Measurements from ENCODE around the gene THUMPD3.

The THUMPD3 gene

DNA sequence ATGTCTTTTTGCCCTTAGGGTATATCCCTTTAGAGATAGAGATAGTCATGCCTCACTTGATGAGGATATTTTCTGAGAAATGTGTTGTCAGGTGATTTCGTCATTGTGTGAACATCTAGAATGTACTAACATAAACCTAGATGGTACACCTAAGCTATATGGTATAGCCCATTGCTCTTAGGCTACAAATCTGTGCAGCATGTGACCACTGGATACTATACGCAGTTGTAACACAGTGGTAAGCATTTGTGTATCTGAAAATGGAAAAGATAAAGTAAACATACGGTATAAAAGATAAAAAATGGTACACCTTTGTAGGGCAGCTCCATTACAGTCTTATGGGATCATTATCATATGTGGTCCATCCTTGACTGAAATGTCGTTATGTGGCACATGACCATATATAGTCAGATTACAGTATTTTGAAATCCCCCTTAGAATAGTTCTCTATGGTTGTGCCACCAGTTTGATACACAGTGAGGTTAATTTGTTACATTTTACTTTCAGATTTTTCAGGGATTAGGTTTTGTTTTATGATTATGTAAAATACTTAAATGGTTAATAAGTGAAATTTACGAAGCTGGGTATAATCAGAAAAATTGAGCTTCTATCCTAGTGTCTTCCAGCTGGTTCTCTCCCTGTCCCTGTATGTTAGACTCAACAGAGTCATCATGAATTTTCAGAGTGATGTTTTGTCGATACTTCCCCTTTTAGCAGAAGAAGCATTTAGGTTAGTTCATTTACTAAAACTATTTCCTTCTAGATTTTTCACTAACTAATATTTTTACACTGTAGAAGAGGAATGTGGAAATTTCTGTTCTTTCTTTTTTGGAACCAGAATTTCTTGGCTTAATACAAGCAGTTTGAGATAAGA, 47.4 kb downstream of the THUMPD3 start:
- ATAC-seq, result no peak
- no peak for TF ChIP-seq ZNF565 (CRISPR knock-in tag; conservative IDR thresholded peaks at IDR 0.05; ENCODE audit: low read depth)
- no peak for TF ChIP-seq SNAI2 (CRISPR knock-in tag; IDR thresholded peaks at IDR 0.05)
- no peak for TF ChIP-seq ARNTL (CRISPR knock-in tag; IDR thresholded peaks at IDR 0.05; ENCODE audit: borderline replicate concordance, low read depth)

DNA sequence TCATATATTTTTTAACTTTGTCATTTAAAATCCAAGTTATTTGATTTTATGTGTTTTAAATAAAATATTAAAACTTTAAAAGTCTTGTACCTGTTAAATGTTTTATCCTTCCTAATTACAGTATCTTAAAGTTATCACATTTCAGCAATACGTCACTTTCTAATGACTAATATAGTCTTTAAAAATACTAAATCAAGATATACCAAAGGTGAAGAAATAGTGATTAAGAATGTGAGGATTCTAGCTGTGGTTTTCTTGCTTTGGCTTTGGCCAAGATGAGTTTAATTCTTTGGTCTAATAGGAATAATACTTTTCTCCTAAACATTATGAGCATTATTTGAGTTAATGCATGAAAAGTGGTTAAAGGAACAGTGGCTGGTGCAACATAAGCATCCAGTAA, 48.4 kb downstream of the THUMPD3 start:
- ATAC-seq, result no peak
- TF ChIP-seq, protein P1, sequence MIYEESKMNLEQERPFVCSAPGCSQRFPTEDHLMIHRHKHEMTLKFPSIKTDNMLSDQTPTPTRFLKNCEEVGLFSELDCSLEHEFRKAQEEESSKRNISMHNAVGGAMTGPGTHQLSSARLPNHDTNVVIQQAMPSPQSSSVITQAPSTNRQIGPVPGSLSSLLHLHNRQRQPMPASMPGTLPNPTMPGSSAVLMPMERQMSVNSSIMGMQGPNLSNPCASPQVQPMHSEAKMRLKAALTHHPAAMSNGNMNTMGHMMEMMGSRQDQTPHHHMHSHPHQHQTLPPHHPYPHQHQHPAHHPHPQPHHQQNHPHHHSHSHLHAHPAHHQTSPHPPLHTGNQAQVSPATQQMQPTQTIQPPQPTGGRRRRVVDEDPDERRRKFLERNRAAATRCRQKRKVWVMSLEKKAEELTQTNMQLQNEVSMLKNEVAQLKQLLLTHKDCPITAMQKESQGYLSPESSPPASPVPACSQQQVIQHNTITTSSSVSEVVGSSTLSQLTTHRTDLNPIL (CRISPR knock-in tag; IDR thresholded peaks at IDR 0.05; ENCODE audit: low read depth), result no peak
- no peak for TF ChIP-seq ZFP3 (CRISPR knock-in tag; IDR thresholded peaks at IDR 0.05)
- TF ChIP-seq, protein P2, sequence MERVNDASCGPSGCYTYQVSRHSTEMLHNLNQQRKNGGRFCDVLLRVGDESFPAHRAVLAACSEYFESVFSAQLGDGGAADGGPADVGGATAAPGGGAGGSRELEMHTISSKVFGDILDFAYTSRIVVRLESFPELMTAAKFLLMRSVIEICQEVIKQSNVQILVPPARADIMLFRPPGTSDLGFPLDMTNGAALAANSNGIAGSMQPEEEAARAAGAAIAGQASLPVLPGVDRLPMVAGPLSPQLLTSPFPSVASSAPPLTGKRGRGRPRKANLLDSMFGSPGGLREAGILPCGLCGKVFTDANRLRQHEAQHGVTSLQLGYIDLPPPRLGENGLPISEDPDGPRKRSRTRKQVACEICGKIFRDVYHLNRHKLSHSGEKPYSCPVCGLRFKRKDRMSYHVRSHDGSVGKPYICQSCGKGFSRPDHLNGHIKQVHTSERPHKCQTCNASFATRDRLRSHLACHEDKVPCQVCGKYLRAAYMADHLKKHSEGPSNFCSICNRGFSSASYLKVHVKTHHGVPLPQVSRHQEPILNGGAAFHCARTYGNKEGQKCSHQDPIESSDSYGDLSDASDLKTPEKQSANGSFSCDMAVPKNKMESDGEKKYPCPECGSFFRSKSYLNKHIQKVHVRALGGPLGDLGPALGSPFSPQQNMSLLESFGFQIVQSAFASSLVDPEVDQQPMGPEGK (CRISPR knock-in tag; IDR thresholded peaks at IDR 0.05; ENCODE audit: borderline replicate concordance), result no peak
- TF ChIP-seq ZNF8 (CRISPR knock-in tag; IDR thresholded peaks at IDR 0.05), result no peak
- TF ChIP-seq OSR1 (CRISPR knock-in tag; IDR thresholded peaks at IDR 0.05), result no peak
- TF ChIP-seq, protein P3, sequence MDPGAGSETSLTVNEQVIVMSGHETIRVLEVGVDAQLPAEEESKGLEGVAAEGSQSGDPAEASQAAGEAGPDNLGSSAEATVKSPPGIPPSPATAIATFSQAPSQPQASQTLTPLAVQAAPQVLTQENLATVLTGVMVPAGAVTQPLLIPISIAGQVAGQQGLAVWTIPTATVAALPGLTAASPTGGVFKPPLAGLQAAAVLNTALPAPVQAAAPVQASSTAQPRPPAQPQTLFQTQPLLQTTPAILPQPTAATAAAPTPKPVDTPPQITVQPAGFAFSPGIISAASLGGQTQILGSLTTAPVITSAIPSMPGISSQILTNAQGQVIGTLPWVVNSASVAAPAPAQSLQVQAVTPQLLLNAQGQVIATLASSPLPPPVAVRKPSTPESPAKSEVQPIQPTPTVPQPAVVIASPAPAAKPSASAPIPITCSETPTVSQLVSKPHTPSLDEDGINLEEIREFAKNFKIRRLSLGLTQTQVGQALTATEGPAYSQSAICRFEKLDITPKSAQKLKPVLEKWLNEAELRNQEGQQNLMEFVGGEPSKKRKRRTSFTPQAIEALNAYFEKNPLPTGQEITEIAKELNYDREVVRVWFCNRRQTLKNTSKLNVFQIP (CRISPR knock-in tag; IDR thresholded peaks at IDR 0.05; ENCODE audit: borderline replicate concordance, low read depth), result no peak
- no peak for TF ChIP-seq ESRRG (CRISPR knock-in tag; IDR thresholded peaks at IDR 0.05)
- no peak for TF ChIP-seq ARNTL (CRISPR knock-in tag; IDR thresholded peaks at IDR 0.05; ENCODE audit: borderline replicate concordance, low read depth)
- TF ChIP-seq ZNF70 (CRISPR knock-in tag; IDR thresholded peaks at IDR 0.05), result no peak
- no peak for TF ChIP-seq ISL1 (CRISPR knock-in tag; IDR thresholded peaks at IDR 0.05)
- no peak for TF ChIP-seq RARB (CRISPR knock-in tag; IDR thresholded peaks at IDR 0.05)

DNA sequence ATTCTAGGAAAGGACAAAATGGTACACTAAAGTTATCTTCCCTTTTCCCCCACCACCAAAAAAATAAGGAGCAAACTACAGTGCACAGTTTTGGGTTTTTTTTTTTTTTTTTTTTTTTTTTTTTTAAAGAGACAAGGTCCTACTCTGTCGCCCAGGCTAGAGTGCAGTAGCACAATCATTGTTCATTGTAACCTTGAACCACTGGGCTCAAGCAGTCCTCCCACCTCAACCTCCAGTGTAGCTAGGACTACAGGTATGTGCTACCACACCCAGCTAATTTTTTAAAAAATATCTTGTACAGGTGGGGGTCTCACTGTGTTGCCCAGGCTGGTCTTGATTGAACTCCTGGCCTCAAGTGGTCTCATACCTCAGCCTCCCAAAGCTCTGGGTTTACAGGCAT, 49.4 kb downstream of the THUMPD3 start:
- ATAC-seq, result no peak
- TF ChIP-seq, protein P4, sequence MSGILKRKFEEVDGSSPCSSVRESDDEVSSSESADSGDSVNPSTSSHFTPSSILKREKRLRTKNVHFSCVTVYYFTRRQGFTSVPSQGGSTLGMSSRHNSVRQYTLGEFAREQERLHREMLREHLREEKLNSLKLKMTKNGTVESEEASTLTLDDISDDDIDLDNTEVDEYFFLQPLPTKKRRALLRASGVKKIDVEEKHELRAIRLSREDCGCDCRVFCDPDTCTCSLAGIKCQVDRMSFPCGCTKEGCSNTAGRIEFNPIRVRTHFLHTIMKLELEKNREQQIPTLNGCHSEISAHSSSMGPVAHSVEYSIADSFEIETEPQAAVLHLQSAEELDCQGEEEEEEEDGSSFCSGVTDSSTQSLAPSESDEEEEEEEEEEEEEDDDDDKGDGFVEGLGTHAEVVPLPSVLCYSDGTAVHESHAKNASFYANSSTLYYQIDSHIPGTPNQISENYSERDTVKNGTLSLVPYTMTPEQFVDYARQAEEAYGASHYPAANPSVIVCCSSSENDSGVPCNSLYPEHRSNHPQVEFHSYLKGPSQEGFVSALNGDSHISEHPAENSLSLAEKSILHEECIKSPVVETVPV (CRISPR knock-in tag; IDR thresholded peaks at IDR 0.05), result no peak
- no peak for TF ChIP-seq ISL1 (CRISPR knock-in tag; IDR thresholded peaks at IDR 0.05)
- TF ChIP-seq CSDC2 (CRISPR knock-in tag; IDR thresholded peaks at IDR 0.05), result no peak
- TF ChIP-seq ZNF8 (CRISPR knock-in tag; IDR thresholded peaks at IDR 0.05), result no peak
- no peak for TF ChIP-seq OSR1 (CRISPR knock-in tag; IDR thresholded peaks at IDR 0.05)
- no peak for TF ChIP-seq ZC3H10 (CRISPR knock-in tag; IDR thresholded peaks at IDR 0.05)
- TF ChIP-seq, protein P5, sequence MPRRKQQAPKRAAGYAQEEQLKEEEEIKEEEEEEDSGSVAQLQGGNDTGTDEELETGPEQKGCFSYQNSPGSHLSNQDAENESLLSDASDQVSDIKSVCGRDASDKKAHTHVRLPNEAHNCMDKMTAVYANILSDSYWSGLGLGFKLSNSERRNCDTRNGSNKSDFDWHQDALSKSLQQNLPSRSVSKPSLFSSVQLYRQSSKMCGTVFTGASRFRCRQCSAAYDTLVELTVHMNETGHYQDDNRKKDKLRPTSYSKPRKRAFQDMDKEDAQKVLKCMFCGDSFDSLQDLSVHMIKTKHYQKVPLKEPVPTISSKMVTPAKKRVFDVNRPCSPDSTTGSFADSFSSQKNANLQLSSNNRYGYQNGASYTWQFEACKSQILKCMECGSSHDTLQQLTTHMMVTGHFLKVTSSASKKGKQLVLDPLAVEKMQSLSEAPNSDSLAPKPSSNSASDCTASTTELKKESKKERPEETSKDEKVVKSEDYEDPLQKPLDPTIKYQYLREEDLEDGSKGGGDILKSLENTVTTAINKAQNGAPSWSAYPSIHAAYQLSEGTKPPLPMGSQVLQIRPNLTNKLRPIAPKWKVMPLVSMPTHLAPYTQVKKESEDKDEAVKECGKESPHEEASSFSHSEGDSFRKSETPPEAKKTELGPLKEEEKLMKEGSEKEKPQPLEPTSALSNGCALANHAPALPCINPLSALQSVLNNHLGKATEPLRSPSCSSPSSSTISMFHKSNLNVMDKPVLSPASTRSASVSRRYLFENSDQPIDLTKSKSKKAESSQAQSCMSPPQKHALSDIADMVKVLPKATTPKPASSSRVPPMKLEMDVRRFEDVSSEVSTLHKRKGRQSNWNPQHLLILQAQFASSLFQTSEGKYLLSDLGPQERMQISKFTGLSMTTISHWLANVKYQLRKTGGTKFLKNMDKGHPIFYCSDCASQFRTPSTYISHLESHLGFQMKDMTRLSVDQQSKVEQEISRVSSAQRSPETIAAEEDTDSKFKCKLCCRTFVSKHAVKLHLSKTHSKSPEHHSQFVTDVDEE (CRISPR knock-in tag; IDR thresholded peaks at IDR 0.05), result no peak
- TF ChIP-seq ZNF565 (CRISPR knock-in tag; conservative IDR thresholded peaks at IDR 0.05; ENCODE audit: low read depth), result no peak
- no peak for TF ChIP-seq RARB (CRISPR knock-in tag; IDR thresholded peaks at IDR 0.05)
- no peak for TF ChIP-seq ZFP3 (CRISPR knock-in tag; IDR thresholded peaks at IDR 0.05)
- TF ChIP-seq PPARA (CRISPR knock-in tag; IDR thresholded peaks at IDR 0.05; ENCODE audit: borderline replicate concordance), result no peak
- TF ChIP-seq, protein P2 (CRISPR knock-in tag; IDR thresholded peaks at IDR 0.05; ENCODE audit: borderline replicate concordance), result no peak
- no peak for TF ChIP-seq TOX (CRISPR knock-in tag; IDR thresholded peaks at IDR 0.05; ENCODE audit: borderline replicate concordance)
- no peak for TF ChIP-seq ESRRG (CRISPR knock-in tag; IDR thresholded peaks at IDR 0.05)
- TF ChIP-seq, protein P3 (CRISPR knock-in tag; IDR thresholded peaks at IDR 0.05; ENCODE audit: borderline replicate concordance, low read depth), result no peak
- TF ChIP-seq ARNTL (CRISPR knock-in tag; IDR thresholded peaks at IDR 0.05; ENCODE audit: borderline replicate concordance, low read depth), result no peak
- TF ChIP-seq BACH2 (CRISPR knock-in tag; IDR thresholded peaks at IDR 0.05; ENCODE audit: borderline replicate concordance), result no peak
- TF ChIP-seq TCF4 (CRISPR knock-in tag; IDR thresholded peaks at IDR 0.05; ENCODE audit: borderline replicate concordance), result no peak
- no peak for TF ChIP-seq ZNF70 (CRISPR knock-in tag; IDR thresholded peaks at IDR 0.05)
- no peak for TF ChIP-seq SNAI2 (CRISPR knock-in tag; IDR thresholded peaks at IDR 0.05)
